ENCODE measurements around the gene TOMM7.
"Not testable (repeated sequence)": the region's sequence is repeated elsewhere in the genome, so short reads cannot be mapped to it uniquely, and the experiment has no call there.

The TOMM7 gene

GRCh38 chr7:22799633-22800032, 23.0 kb downstream of the TOMM7 start:
- no peaks in the 10 kb centered on the region for H3K27me3 ChIP-seq (replicated peaks; ENCODE audit: control insufficient read depth, insufficient read depth, low read length)

DNA sequence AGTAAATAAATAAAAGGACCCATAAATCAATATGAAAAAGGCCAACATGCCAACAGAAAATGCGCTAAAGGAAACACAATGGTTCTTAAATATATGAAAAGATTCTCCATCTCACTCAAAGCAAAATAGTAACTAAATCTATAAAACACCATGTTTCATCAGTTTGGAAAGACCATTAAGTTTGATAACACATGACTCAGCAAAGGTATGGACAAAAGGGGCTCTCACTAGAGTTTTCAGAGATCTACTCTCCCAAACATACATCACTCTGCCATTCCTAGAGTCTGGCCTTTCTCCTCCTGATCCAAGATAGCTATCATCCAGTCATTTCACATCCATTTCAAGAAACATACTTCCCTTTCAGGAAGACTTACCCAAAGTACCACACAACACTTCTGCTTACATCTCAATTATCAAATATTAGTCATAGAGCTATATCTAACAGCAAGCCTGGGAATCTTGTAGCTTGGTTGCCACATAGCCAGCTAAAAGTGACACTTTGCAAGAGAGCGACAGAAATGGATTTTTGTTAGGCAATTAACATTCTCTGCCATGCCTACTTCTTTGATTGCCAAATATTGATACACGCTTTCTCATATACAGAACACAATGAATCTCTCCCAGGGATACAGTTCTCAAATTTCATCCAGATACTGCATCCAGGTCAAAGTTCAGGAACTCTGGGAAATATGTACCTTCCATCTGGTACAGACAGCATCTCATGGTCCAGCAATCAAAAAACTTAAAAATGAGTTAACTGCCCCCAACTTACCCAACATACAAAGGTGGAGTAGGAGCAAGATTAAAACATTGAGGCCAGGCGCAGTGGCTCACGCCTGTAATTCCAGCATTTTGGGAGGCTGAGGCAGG, 28.8 kb downstream of the TOMM7 start:
- H3K4me3 ChIP-seq (ENCODE audit: low read length): no peak overlapping the region
- H3K9ac ChIP-seq (ENCODE audit: low read length): no peak overlapping the region
- DNase-seq (ENCODE audit: low read depth): no peak
- no peaks in the 10 kb centered on the region for H3K9me3 ChIP-seq (ENCODE audit: control insufficient read depth, low read length)
- H3K27me3 ChIP-seq (replicated peaks; ENCODE audit: control insufficient read depth, insufficient read depth, low read length): no peaks in the 10 kb centered on the region
- H3K36me3 ChIP-seq (ENCODE audit: control insufficient read depth, insufficient read depth, low read length, severe bottlenecking): no peaks in the 10 kb centered on the region
- H3K4me1 ChIP-seq (ENCODE audit: control insufficient read depth, insufficient read depth, low read length): peaks cover 15% of the 10 kb centered on the region

More at GRCh38 chr7:22799633-22800032, 23.0 kb downstream of the TOMM7 start:
- DNase-seq (ENCODE audit: low read depth): no peak
- Histone ChIP-seq H3K9ac (ENCODE audit: low read length) (no peak overlapping the region), H3K4me3 (ENCODE audit: low read length) (no peak overlapping the region), H3K9me3 (ENCODE audit: control insufficient read depth, low read length) (no peaks in the 10 kb centered on the region), H3K36me3 (ENCODE audit: control insufficient read depth, insufficient read depth, low read length, severe bottlenecking) (no peaks in the 10 kb centered on the region), H3K4me1 (ENCODE audit: control insufficient read depth, insufficient read depth, low read length) (no peaks in the 10 kb centered on the region)

DNA sequence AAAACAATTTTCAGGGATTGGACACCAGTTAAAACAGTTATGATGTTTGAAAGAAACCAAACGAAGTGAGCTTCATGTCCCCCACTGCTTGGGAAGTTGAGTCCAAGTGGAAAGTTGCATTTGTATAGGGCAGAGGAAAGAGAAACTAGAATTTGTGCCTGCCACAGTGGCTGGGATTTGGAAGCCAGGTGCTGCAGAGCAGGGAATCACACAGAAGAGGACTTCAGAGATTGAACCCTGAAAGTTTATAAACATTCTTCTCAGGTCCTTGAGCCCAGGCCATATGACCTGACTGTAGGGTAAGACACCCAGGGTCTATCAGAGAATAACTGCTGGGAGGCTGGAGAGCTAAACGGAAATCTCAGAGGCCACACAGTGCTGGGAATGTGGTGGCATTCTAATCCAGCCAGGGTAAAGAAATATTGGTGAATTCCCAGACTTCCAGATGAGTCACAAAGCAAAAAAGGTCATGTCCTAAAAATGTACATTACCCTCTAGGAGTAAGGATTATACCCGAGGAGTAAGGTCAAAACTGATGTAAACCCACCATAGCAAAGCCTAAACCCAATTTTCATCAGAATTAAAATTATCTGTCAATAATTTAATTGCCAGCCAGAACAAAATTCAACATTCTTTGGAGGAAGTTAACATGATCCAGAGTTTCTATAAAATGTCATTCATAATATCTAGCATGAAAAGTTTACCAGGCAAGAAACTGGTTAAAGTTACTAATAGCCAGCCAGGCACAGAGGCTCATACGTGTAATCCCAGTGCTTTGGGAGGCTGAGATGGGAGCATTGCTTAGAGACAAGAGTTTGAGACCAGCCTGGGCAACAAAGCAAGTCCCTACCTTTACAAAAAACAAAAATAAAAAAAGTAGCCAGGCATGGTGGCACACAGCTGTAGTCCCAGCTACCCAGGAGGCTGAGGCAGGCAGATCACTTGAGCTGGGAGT, 31.2 kb downstream of the TOMM7 start:
- peak; percentile 25 for DNase-seq (ENCODE audit: low read depth)
- no peaks in the 10 kb centered on the region for H3K27me3 ChIP-seq (replicated peaks; ENCODE audit: control insufficient read depth, insufficient read depth, low read length)
- H3K36me3 ChIP-seq (ENCODE audit: control insufficient read depth, insufficient read depth, low read length, severe bottlenecking): no peaks in the 10 kb centered on the region
- H3K4me1 ChIP-seq (ENCODE audit: control insufficient read depth, insufficient read depth, low read length): peaks cover 19% of the 10 kb centered on the region
- H3K9ac ChIP-seq (ENCODE audit: low read length): no peak overlapping the region
- no peak overlapping the region for H3K4me3 ChIP-seq (ENCODE audit: low read length)
- no peaks in the 10 kb centered on the region for H3K9me3 ChIP-seq (ENCODE audit: control insufficient read depth, low read length)

DNA sequence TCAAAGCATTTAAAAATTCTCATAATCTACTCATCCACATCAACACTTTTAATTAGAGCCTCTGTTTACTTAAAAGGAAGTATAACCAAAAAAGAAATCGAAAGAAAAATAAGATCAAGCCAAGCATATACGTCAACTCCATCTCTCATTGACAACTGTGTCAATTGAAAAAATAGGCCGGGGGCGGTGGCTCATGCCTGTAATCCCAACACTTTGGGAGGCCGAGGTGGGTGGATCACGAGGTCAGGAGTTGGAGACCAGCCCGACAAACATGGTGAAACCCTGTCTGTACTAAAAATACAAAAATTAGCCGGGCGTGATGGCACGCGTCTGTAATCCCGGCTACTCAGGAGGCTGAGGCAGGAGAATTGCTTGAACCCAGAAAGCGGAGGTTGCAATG, 32.0 kb downstream of the TOMM7 start:
- peaks cover 24% of the 10 kb centered on the region for H3K4me1 ChIP-seq (ENCODE audit: control insufficient read depth, insufficient read depth, low read length)
- DNase-seq (ENCODE audit: low read depth); H3K9me3 ChIP-seq (ENCODE audit: control insufficient read depth, low read length); H3K4me3 ChIP-seq (ENCODE audit: low read length); H3K9ac ChIP-seq (ENCODE audit: low read length); H3K27me3 ChIP-seq (replicated peaks; ENCODE audit: control insufficient read depth, insufficient read depth, low read length); H3K36me3 ChIP-seq (ENCODE audit: control insufficient read depth, insufficient read depth, low read length, severe bottlenecking): not testable (repeated sequence)

DNA sequence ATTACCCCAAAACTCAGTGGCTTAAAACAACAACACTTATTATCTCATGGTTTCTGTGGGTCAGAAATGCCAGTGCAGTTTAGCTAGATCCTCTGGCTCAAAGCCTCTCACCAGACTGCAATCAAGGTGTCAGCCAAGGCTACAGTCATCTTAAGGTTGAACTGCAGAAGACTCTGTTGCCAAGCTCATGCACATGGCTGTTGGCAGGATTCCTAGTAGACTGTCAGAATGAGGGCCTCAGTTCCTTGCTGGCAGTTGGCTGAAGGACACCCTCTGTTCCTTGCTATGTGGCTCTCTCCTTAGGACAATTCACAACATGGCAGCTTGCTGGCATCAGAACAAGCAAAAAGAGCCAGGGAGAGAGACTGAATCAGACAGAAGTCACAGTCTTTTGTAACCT, 34.7 kb downstream of the TOMM7 start:
- DNase-seq (ENCODE audit: low read depth): no peak
- H3K4me3 ChIP-seq (ENCODE audit: low read length): no peak overlapping the region
- H3K27me3 ChIP-seq (replicated peaks; ENCODE audit: control insufficient read depth, insufficient read depth, low read length): no peaks in the 10 kb centered on the region
- H3K4me1 ChIP-seq (ENCODE audit: control insufficient read depth, insufficient read depth, low read length): peaks cover 20% of the 10 kb centered on the region
- no peak overlapping the region for H3K9ac ChIP-seq (ENCODE audit: low read length)
- no peaks in the 10 kb centered on the region for H3K36me3 ChIP-seq (ENCODE audit: control insufficient read depth, insufficient read depth, low read length, severe bottlenecking)
- no peaks in the 10 kb centered on the region for H3K9me3 ChIP-seq (ENCODE audit: control insufficient read depth, low read length)

DNA sequence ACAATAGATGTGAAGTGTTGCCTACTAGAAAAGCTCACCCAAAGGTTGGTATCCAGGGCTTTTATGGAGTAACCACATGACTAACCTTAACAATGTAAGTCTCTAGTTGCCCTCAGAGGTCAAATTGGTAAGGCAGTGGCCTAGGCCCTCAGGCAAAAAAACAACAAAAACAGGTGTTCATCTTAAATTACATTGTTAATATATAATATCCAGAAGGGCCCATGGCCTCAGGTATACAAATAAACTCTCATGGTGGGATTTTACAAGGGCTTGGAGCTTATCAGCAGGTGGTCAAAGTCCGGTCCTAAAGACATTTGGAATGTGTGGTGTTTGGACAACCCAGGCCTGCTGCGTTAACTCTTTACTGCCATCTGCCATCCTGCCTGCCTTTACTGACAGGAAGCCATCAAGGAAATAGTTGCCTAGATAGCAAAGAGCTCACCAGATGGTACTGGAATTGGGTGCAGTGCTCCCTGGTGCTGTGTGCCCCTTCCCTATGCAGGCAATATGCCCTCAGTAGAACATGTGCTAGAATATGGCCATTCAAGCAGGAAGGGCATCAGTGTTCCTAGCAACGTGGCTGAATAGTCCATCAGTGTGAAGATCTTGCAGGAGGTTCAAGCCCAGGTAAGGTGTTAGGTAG, 36.2 kb downstream of the TOMM7 start:
- H3K27me3 ChIP-seq (replicated peaks; ENCODE audit: control insufficient read depth, insufficient read depth, low read length): no peaks in the 10 kb centered on the region
- no peak overlapping the region for H3K9ac ChIP-seq (ENCODE audit: low read length)
- H3K36me3 ChIP-seq (ENCODE audit: control insufficient read depth, insufficient read depth, low read length, severe bottlenecking): no peaks in the 10 kb centered on the region
- no peak overlapping the region for H3K4me3 ChIP-seq (ENCODE audit: low read length)
- DNase-seq (ENCODE audit: low read depth): no peak
- H3K9me3 ChIP-seq (ENCODE audit: control insufficient read depth, low read length): no peaks in the 10 kb centered on the region
- peaks cover 28% of the 10 kb centered on the region for H3K4me1 ChIP-seq (ENCODE audit: control insufficient read depth, insufficient read depth, low read length)

DNA sequence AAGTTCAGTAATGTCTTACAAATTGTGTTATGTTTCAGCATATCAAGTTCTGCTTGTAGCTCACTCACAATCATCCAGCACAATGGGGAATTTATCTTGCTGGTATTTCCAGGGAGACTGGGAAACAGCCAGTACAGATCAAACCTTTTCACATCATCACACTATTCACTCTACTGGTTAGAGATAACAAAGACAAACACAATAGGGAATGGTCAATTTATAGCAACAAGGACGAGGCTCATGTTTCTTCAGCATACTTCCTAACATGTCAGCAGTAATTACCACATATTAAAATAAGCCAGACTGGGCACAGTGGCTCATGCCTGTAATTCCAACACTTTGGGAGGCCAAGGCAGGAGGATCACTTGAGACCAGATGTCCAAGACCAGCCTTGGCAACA, 38.3 kb downstream of the TOMM7 start:
- H3K9ac ChIP-seq (ENCODE audit: low read length): no peak overlapping the region
- no peaks in the 10 kb centered on the region for H3K36me3 ChIP-seq (ENCODE audit: control insufficient read depth, insufficient read depth, low read length, severe bottlenecking)
- DNase-seq (ENCODE audit: low read depth): peak; percentile 31
- H3K9me3 ChIP-seq (ENCODE audit: control insufficient read depth, low read length): no peaks in the 10 kb centered on the region
- H3K4me3 ChIP-seq (ENCODE audit: low read length): no peak overlapping the region
- H3K4me1 ChIP-seq (ENCODE audit: control insufficient read depth, insufficient read depth, low read length): peaks cover 42% of the 10 kb centered on the region
- H3K27me3 ChIP-seq (replicated peaks; ENCODE audit: control insufficient read depth, insufficient read depth, low read length): no peaks in the 10 kb centered on the region

- Histone ChIP-seq H3K9ac (ENCODE audit: low read length) (no peak overlapping the region), H3K9me3 (ENCODE audit: control insufficient read depth, low read length) (no peaks in the 10 kb centered on the region), H3K4me3 (ENCODE audit: low read length) (no peak overlapping the region), H3K36me3 (ENCODE audit: control insufficient read depth, insufficient read depth, low read length, severe bottlenecking) (no peaks in the 10 kb centered on the region), H3K27me3 (replicated peaks; ENCODE audit: control insufficient read depth, insufficient read depth, low read length) (no peaks in the 10 kb centered on the region), H3K4me1 (ENCODE audit: control insufficient read depth, insufficient read depth, low read length) (peaks cover 42% of the 10 kb centered on the region)
- no peak for DNase-seq (ENCODE audit: low read depth)
Observed at GRCh38 chr7:22783421-22783820, 39.2 kb downstream of the TOMM7 start.

DNA sequence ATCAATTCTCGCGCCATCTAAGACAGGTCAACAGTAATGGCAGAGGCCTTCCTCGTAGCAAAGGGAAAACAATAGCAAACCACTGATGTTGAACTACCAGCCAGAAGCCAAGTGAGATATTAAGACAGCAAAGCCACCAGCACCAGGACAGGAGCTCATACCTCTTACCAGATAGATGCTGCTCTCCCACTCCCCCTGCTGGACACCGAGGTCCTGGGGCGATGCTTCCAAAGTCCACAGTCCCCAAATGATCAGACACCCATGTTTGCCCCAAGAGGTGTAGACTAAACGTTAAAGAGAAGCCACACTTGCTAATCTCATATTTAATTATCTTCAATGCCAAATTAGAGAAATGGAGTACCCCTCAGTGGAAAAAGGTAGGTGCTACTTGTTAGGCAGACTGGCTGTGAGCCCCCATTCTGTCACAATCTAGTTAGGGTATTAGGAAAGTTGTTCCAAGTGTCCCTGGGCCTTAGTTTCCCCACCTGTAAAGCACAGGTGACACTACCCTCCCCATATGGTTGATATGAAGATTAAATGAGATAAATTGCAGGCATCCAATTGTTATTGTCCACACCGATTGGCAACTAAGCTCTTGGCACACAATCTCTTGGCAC, 39.9 kb downstream of the TOMM7 start:
- peak; percentile 49 for DNase-seq (ENCODE audit: low read depth)

GRCh38 chr7:22781230-22781711, 41.4 kb downstream of the TOMM7 start:
- H3K4me1 ChIP-seq (ENCODE audit: control insufficient read depth, insufficient read depth, low read length): peaks cover 37% of the 10 kb centered on the region
- no peaks in the 10 kb centered on the region for H3K9me3 ChIP-seq (ENCODE audit: control insufficient read depth, low read length)
- peak overlapping the region; percentile 63 for H3K9ac ChIP-seq (ENCODE audit: low read length)
- no peaks in the 10 kb centered on the region for H3K36me3 ChIP-seq (ENCODE audit: control insufficient read depth, insufficient read depth, low read length, severe bottlenecking)
- peak overlapping the region; percentile 65 for H3K4me3 ChIP-seq (ENCODE audit: low read length)
- H3K27me3 ChIP-seq (replicated peaks; ENCODE audit: control insufficient read depth, insufficient read depth, low read length): no peaks in the 10 kb centered on the region
- peak; percentile 76 for DNase-seq (ENCODE audit: low read depth)

More for the DNA sequence above, 39.9 kb downstream of the TOMM7 start:
- Histone ChIP-seq H3K4me1 (ENCODE audit: control insufficient read depth, insufficient read depth, low read length) (peaks cover 37% of the 10 kb centered on the region), H3K4me3 (ENCODE audit: low read length) (no peak overlapping the region), H3K36me3 (ENCODE audit: control insufficient read depth, insufficient read depth, low read length, severe bottlenecking) (no peaks in the 10 kb centered on the region), H3K9ac (ENCODE audit: low read length) (no peak overlapping the region), H3K27me3 (replicated peaks; ENCODE audit: control insufficient read depth, insufficient read depth, low read length) (no peaks in the 10 kb centered on the region), H3K9me3 (ENCODE audit: control insufficient read depth, low read length) (no peaks in the 10 kb centered on the region)
